GM08714 (cell line): Measurements from ENCODE around the gene TCOF1.

Experiments used
- H3K4me3 ChIP-seq: fragments of 200-500 bp; sonication (Bioruptor generic); 2 replicates; pipeline ENCODE4 v1.5.1; 2014; ENCODE audit warnings: mild to moderate bottlenecking, low read length, inconsistent platforms
- ZNF274 ChIP-seq: IDR thresholded peaks from 2 replicates; pipeline ENCODE4 v1.6.1; 2012; ENCODE audit warnings: mild to moderate bottlenecking, low read depth, low read length

TCOF1 gene

GRCh38 chr5:150376799-150377771, 19.6 kb downstream of the TCOF1 start:
- no peak overlapping the region for H3K4me3 ChIP-seq
- no peak for TF ChIP-seq ZNF274

DNA sequence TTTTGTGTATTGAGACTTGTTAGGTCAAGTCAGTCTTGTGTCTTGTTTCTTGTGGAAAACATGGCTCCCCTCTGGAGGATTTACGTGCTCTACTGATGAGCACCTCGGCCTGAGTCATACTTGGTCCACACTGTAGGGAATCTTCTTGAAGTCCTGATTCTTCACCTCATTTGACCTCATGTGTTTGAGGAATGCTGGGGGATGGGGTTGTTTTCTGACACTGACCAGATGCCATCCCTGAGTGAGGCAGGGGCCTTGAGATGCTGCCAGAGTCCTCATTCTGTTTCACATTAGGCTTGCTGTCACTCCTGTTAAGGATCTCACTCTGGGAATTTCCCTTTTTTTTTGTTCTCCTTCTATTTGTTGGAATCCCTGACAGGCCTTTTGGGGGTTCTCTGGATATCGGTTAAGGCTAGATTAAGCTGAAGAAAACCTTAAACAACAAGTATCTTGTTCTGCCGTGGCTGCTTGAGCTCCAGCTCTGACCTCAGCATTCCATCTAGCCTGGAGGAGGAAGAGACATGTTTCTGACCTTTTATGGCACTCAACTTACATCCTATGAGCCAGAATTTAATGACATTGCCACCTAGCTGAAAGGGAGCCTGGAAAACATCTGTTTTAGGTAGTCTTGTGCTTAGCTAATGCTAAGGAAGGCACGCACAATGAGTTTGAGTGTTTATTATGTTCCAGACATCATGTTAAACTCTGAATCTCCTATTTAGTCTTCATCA, 20.6 kb downstream of the TCOF1 start:
- H3K4me3 ChIP-seq = no peak overlapping the region
- TF ChIP-seq ZNF274 = no peak

DNA sequence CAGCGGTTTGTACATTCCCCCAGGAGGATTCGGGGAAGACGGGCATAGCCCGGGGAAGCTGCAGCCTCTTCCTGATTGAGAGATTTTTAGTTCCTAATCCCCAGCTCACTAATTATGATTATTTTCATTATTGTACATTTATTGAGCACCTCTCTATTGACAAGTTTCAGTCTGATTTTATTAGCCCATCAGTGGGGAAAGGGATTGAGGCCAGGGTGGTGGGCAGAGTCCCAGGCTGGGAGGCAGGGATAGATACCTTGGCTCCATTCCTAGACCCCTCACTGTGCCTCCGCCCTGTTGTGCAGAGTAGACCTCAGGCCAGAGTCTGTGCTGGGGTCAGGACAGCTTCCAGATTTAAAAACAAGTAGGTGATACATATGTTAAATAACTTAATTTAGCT, 27.2 kb downstream of the TCOF1 start:
- H3K4me3 ChIP-seq = no peak overlapping the region
- no peak for TF ChIP-seq ZNF274

GRCh38 chr5:150386024-150386855, 28.7 kb downstream of the TCOF1 start:
- no peak overlapping the region for H3K4me3 ChIP-seq
- TF ChIP-seq ZNF274 = no peak

DNA sequence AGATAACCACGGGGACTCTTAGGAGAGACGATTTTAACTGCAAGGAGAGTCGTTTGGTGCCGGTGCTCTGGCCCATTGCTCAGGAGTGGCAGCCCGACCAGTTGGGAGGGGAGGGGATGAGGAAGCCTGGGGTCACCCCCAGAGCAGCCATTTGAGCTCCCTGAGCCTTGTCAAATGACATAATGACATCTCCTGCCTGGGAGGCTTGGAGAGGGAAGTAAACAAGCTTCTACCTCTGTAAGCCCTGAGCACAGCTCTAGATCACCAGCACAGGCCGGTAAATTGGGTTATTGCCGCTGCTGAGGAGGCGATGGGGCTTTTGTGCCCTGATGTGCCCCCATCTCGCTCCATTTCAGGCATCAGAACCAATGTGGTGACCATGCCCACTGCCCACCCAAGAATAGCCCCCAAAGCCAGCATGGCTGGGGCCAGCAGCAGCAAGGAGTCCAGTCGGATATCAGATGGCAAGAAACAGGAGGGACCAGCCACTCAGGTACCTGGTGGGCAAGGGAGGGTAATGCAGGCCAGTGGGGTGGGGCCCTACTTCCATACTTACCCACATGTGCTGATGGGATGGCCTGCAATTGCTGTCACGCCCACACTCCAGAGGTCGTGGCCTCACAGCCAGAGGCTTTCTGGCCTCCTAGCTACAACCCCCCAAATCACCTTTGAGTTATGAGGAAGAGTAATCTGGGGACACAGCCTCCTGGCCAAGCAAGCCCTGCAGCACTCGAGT, 32.2 kb downstream of the TCOF1 start:
- TF ChIP-seq ZNF274 = no peak
- no peak overlapping the region for H3K4me3 ChIP-seq

DNA sequence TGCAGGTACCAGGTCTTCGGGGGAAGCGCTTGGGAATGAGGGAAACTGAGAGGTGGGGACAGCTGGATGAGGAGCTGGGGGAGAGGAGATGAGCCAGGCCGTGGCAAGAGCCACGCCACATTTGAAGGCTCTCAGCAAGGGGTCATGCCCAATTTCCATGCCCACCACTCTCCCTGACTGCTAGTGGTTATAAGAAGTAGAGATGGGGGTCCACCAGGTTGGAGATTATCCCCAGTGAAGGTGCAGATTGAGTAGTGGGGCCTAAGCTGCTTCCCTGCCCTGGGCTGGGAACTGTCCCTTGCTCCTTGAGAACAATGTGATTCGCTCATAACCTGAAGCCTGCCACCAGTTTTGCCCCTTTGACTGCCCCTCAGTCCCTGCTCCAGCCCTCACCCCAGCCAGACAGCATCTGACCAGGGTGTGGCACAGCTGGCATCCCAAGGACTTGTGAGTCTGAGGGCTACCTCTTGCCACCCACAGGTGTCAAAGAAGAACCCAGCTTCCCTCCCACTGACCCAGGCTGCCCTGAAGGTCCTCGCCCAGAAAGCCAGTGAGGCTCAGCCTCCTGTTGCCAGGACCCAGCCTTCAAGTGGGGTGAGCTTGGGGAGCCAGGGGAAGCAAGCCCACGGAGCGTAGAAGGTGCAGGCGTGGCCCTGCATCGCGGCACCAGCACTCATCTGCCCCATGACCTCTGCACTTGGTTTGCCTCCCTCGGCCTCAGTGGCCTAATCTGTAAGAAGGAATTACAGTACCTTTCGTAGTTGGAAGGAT, 33.8 kb downstream of the TCOF1 start:
- no peak overlapping the region for H3K4me3 ChIP-seq
- no peak for TF ChIP-seq ZNF274

DNA sequence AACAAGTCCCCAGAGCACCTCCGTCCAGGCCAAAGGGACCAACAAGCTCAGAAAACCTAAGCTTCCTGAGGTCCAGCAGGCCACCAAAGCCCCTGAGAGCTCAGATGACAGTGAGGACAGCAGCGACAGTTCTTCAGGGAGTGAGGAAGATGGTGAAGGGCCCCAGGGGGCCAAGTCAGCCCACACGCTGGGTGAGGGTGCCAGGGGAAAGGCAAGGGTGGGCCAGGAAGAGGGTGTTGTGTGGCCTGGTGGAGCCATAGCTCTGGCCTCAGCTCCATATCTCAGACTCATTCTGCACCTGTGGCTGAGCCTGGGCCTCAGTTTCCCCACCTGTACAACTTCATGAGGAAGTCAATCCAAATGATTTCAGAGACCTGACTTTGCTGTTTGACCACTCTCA, 34.5 kb downstream of the TCOF1 start:
- no peak for TF ChIP-seq ZNF274
- H3K4me3 ChIP-seq = no peak overlapping the region

- TF ChIP-seq ZNF274 = no peak
- H3K4me3 ChIP-seq = no peak overlapping the region
Observed at GRCh38 chr5:150392680-150393079, 35.2 kb downstream of the TCOF1 start.

DNA sequence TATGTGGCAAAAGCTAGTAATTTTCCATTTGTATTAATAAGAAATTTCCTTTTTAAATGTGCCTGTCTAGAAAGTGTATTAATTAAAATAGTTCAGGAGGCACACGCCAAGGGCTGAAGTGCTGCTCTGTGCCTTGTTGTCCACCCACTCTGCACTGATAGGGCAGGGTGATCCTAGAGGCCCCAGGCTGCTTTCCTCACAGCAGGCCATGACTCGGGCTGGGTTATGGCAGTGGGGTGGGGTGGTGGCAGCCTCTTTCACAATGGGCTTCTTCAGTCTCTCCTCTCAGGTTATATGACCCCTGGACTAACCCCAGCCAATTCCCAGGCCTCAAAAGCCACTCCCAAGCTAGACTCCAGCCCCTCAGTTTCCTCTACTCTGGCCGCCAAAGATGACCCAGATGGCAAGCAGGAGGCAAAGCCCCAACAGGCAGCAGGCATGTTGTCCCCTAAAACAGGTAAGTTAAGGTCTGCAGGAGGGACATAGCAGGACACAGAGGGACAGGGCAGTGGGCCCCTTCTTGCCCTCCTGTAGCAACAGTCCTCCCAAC, 35.7 kb downstream of the TCOF1 start:
- H3K4me3 ChIP-seq = no peak overlapping the region
- no peak for TF ChIP-seq ZNF274

DNA sequence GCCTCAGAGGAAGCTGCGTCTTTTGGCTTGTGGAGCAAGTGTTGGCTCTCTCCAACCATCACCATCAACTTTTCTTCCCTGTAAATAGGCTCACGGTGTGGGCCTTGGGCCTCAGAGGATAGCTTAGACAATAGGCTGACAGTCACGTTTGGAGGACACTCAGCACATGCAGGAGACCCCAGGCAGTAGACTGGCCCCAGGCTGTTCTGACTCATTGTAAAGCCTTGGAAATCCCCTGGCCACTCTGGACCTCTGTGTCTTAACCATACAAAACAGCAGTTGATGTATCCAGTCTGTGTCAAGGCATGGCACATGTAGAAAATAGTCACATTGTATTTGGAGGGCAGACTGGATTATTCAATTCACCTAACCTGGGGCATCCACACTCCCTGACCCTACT, 36.6 kb downstream of the TCOF1 start:
- no peak for TF ChIP-seq ZNF274
- H3K4me3 ChIP-seq = no peak overlapping the region

- no peak overlapping the region for H3K4me3 ChIP-seq
- no peak for TF ChIP-seq ZNF274
Observed at GRCh38 chr5:150394912-150395687, 37.6 kb downstream of the TCOF1 start.

DNA sequence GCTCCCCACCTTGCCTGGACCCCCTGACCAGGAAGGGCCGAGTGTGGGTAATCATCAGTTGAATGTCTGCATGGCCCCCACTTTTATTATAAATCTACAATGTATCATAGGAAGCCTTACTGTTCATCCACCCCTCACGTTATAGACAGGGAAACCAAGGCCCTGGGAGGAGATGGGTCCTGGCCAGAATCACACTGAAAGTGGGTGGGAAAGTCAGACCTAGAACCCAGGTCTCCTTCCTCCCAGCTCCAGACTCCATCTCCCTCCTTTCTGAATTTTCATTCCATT, 38.1 kb downstream of the TCOF1 start:
- TF ChIP-seq ZNF274 = no peak
- no peak overlapping the region for H3K4me3 ChIP-seq

DNA sequence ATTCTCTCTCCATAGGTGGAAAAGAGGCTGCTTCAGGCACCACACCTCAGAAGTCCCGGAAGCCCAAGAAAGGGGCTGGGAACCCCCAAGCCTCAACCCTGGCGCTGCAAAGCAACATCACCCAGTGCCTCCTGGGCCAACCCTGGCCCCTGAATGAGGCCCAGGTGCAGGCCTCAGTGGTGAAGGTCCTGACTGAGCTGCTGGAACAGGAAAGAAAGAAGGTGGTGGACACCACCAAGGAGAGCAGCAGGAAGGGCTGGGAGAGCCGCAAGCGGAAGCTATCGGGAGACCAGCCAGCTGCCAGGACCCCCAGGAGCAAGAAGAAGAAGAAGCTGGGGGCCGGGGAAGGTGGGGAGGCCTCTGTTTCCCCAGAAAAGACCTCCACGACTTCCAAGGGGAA, 38.8 kb downstream of the TCOF1 start:
- no peak for TF ChIP-seq ZNF274
- H3K4me3 ChIP-seq = no peak overlapping the region
